HFFc6 (cell line): ENCODE data around the gene BACH2. TPM values are rescaled to one million over a fixed set of nuclear protein-coding genes. Genes with fewer than 3 reads are reported as not detected.

Experiments
- DNase-seq: peaks from one replicate; pipeline ENCODE4 v3.0.0-alpha.2; 2018
- H3K27ac Mint-ChIP-seq: 2 replicates; pipeline ENCODE4 v1.8.0; 2020; ENCODE audit warnings: mild to moderate bottlenecking, mixed read lengths
- H3K27me3 Mint-ChIP-seq: 2 replicates; pipeline ENCODE4 v1.8.0; 2021; ENCODE audit warnings: mild to moderate bottlenecking, moderate library complexity, mixed read lengths; ENCODE audit not compliant: insufficient read depth
- H3K36me3 Mint-ChIP-seq: 2 replicates; pipeline ENCODE4 v1.8.0; 2021; ENCODE audit warnings: low read depth, mixed read lengths
- H3K4me1 Mint-ChIP-seq: 2 replicates; pipeline ENCODE4 v1.8.0; 2020; ENCODE audit warnings: low read depth, mixed read lengths
- H3K4me3 Mint-ChIP-seq: 2 replicates; pipeline ENCODE4 v1.8.0; 2020; ENCODE audit warnings: mild to moderate bottlenecking, moderate library complexity, mixed read lengths
- H3K9me3 Mint-ChIP-seq: 2 replicates; pipeline ENCODE4 v1.8.0; 2020; ENCODE audit warnings: mild to moderate bottlenecking, mixed read lengths
- CTCF ChIP-seq: fragments of 200-600 bp; sonication (generic); IDR thresholded peaks from 2 replicates; pipeline ENCODE4 v1.5.0; 2021; ENCODE audit warnings: antibody characterized with exemption, mild to moderate bottlenecking
- total RNA-seq, 6 experiments: library from RNA; stranded (reverse); fragmentation: NEBNext Ultra II Directional; extraction: Animal tissue kit (Norgen Biotek cat#: 25700); gene quantifications; 2 replicates in 1 of 6; 3 replicates in 5 of 6; pipeline ENCODE4 v1.2.3, GENCODE V29; 2021

Gene BACH2
- total RNA-seq, 6 experiments from 2014 or later = not detected

- Mint-ChIP-seq H3K36me3 (no peaks in the 10 kb centered on the region), H3K27ac (no peak overlapping the region), H3K27me3 (peaks cover 3% of the 10 kb centered on the region; the same call in 1 of the 2 replicates), H3K4me3 (no peak overlapping the region), H3K9me3 (peaks cover 5% of the 10 kb centered on the region; the same call in 1 of the 2 replicates), H3K4me1 (no peaks in the 10 kb centered on the region)
- no peak for TF ChIP-seq CTCF
- DNase-seq = no peak
These were observed 205.8 kb downstream of the BACH2 start for GRCh38 chr6:90090866-90091265.

GRCh38 chr6:90088009-90088408, 208.6 kb downstream of the BACH2 start:
- Mint-ChIP-seq H3K4me1 (no peaks in the 10 kb centered on the region), H3K27me3 (peaks cover 3% of the 10 kb centered on the region; the same call in 1 of the 2 replicates), H3K36me3 (no peaks in the 10 kb centered on the region), H3K9me3 (peaks cover 5% of the 10 kb centered on the region; the same call in 1 of the 2 replicates), H3K4me3 (no peak overlapping the region), H3K27ac (no peak overlapping the region)
- DNase-seq = no peak
- no peak for TF ChIP-seq CTCF

- Mint-ChIP-seq H3K36me3 (no peaks in the 10 kb centered on the region), H3K4me1 (no peaks in the 10 kb centered on the region), H3K9me3 (peaks cover 5% of the 10 kb centered on the region; the same call in 1 of the 2 replicates), H3K27ac (no peak overlapping the region), H3K27me3 (peaks cover 3% of the 10 kb centered on the region; the same call in 1 of the 2 replicates), H3K4me3 (no peak overlapping the region)
- DNase-seq = no peak
- no peak for TF ChIP-seq CTCF
These were observed 209.4 kb downstream of the BACH2 start for GRCh38 chr6:90087106-90087833.

- H3K9me3 Mint-ChIP-seq = peaks cover 5% of the 10 kb centered on the region; the same call in 1 of the 2 replicates
- H3K27me3 Mint-ChIP-seq = peaks cover 3% of the 10 kb centered on the region; the same call in 1 of the 2 replicates
- no peaks in the 10 kb centered on the region for H3K36me3 Mint-ChIP-seq
- no peak overlapping the region for H3K27ac Mint-ChIP-seq
- no peak overlapping the region for H3K4me3 Mint-ChIP-seq
- no peak for DNase-seq
- TF ChIP-seq CTCF = no peak
- H3K4me1 Mint-ChIP-seq = no peaks in the 10 kb centered on the region
These were observed 210.1 kb downstream of the BACH2 start for GRCh38 chr6:90086517-90086916.

GRCh38 chr6:90083891-90084290, 212.8 kb downstream of the BACH2 start:
- H3K4me3 Mint-ChIP-seq = no peak overlapping the region
- no peaks in the 10 kb centered on the region; the same call in 1 of the 2 replicates for H3K9me3 Mint-ChIP-seq
- H3K27me3 Mint-ChIP-seq = peaks cover 3% of the 10 kb centered on the region; the same call in 1 of the 2 replicates
- TF ChIP-seq CTCF = no peak
- DNase-seq = no peak
- no peak overlapping the region for H3K27ac Mint-ChIP-seq
- no peaks in the 10 kb centered on the region for H3K4me1 Mint-ChIP-seq
- no peaks in the 10 kb centered on the region for H3K36me3 Mint-ChIP-seq
